OCI-LY1 (cell line): ENCODE data around the gene PCBP2.

Experiments used
- H2AFZ ChIP-seq: fragments of 200-600 bp; sonication (generic), shearing (Covaris generic); 2 replicates; pipeline ENCODE4 v1.6.0; 2014; ENCODE audit warnings: antibody characterized with exemption, mild to moderate bottlenecking, low read length
- H3F3A ChIP-seq: fragments of 200-600 bp; sonication (generic), shearing (Covaris generic); 2 replicates; pipeline ENCODE4 v1.6.0; 2014; ENCODE audit warnings: mild to moderate bottlenecking, antibody characterized with exemption, low read length, moderate library complexity; ENCODE audit not compliant: insufficient read depth
- H3K27ac ChIP-seq: fragments of 200-600 bp; sonication (generic); 2 replicates; pipeline ENCODE4 v1.5.1; 2014; ENCODE audit warnings: low read length, mixed run types, mild to moderate bottlenecking, low read depth; ENCODE audit not compliant: poor library complexity, severe bottlenecking
- H3K27me3 ChIP-seq: fragments of 200-600 bp; sonication (generic); 2 replicates; pipeline ENCODE4 v1.6.0; 2014; ENCODE audit warnings: antibody characterized with exemption, mild to moderate bottlenecking, low read length, moderate library complexity; ENCODE audit not compliant: insufficient read depth
- H3K36me3 ChIP-seq: fragments of 200-600 bp; sonication (generic); 2 replicates; pipeline ENCODE4 v1.6.1; 2014; ENCODE audit warnings: mild to moderate bottlenecking, antibody characterized with exemption, low read length, moderate library complexity, mixed read lengths; ENCODE audit not compliant: insufficient read depth
- H3K4me1 ChIP-seq: fragments of 200-600 bp; sonication (generic); 2 replicates; pipeline ENCODE4 v1.5.1; 2014; ENCODE audit warnings: mild to moderate bottlenecking, low read length, moderate library complexity; ENCODE audit not compliant: insufficient read depth, severe bottlenecking
- H3K4me2 ChIP-seq: fragments of 200-600 bp; sonication (generic), shearing (Covaris generic); 2 replicates; pipeline ENCODE4 v1.6.1; 2014; ENCODE audit warnings: low read length
- H3K4me3 ChIP-seq: fragments of 200-600 bp; sonication (generic); 2 replicates; pipeline ENCODE4 v1.5.1; 2014; ENCODE audit warnings: low read length, low read depth, mild to moderate bottlenecking, mixed read lengths; ENCODE audit not compliant: poor library complexity, severe bottlenecking
- H3K79me2 ChIP-seq: fragments of 200-600 bp; shearing (Covaris generic); 2 replicates; pipeline ENCODE4 v1.6.1; 2016; ENCODE audit warnings: mixed run types, low read length, mixed read lengths; ENCODE audit not compliant: insufficient read depth
- H3K9ac ChIP-seq: fragments of 200-600 bp; sonication (generic), shearing (Covaris generic); 2 replicates; pipeline ENCODE4 v1.6.1; 2014; ENCODE audit warnings: mild to moderate bottlenecking, low read length, mixed read lengths
- H3K9me2 ChIP-seq: fragments of 200-600 bp; sonication (generic), shearing (Covaris generic); 2 replicates; pipeline ENCODE4 v1.6.1; 2014; ENCODE audit warnings: low read depth, mild to moderate bottlenecking, low read length, mixed read lengths
- H3K9me3 ChIP-seq: fragments of 200-600 bp; shearing (Covaris generic); 2 replicates; pipeline ENCODE4 v1.6.1; 2014; ENCODE audit warnings: low read length, mixed read lengths
- H4K20me1 ChIP-seq: fragments of 200-600 bp; sonication (generic), shearing (Covaris generic); 2 replicates; pipeline ENCODE4 v1.6.0; 2016; ENCODE audit warnings: mild to moderate bottlenecking, low read length; ENCODE audit not compliant: insufficient read depth
- CTCF ChIP-seq: fragments of 200-600 bp; sonication (generic), shearing (Covaris generic); IDR thresholded peaks from 2 replicates; pipeline ENCODE4 v1.5.1; 2017; ENCODE audit warnings: mild to moderate bottlenecking, antibody characterized with exemption, low read length, moderate library complexity, mixed read lengths
- EZH2 ChIP-seq: fragments of 200-600 bp; sonication (generic), shearing (Covaris generic); IDR thresholded peaks from 2 replicates; pipeline ENCODE4 v1.8.0; 2017; ENCODE audit warnings: borderline replicate concordance, mixed run types, mild to moderate bottlenecking, antibody characterized with exemption, low read length, moderate library complexity, mixed read lengths

Gene PCBP2

GRCh38 chr12:53467082-53467481 is 15.2 kb downstream of the PCBP2 start:
- Histone ChIP-seq H3K27ac (no peak overlapping the region), H3K79me2 (no peaks in the 10 kb centered on the region), H3K27me3 (no peaks in the 10 kb centered on the region), H3F3A (0 out of 2 replicates have a peak, but pooled peaks cover 1% of the 10 kb centered on the region), H4K20me1 (no peaks in the 10 kb centered on the region), H3K4me1 (no peaks in the 10 kb centered on the region), H3K9me3 (no peaks in the 10 kb centered on the region), H3K4me2 (no peak overlapping the region), H3K9me2 (no peaks in the 10 kb centered on the region), H3K36me3 (peaks cover 98% of the 10 kb centered on the region), H2AFZ (no peak overlapping the region), H3K9ac (no peak overlapping the region), H3K4me3 (no peak overlapping the region)
- no peak for TF ChIP-seq CTCF
- TF ChIP-seq EZH2, result no peak

GRCh38 chr12:53467880-53468279 is 16.0 kb downstream of the PCBP2 start:
- Histone ChIP-seq H3K9ac (no peak overlapping the region), H3K27me3 (no peaks in the 10 kb centered on the region), H3K36me3 (peaks cover 98% of the 10 kb centered on the region), H3K4me2 (no peak overlapping the region), H3K79me2 (0 out of 2 replicates have a peak, but pooled peaks cover 2% of the 10 kb centered on the region), H2AFZ (no peak overlapping the region), H3K9me2 (no peaks in the 10 kb centered on the region), H4K20me1 (no peaks in the 10 kb centered on the region), H3K27ac (no peak overlapping the region), H3K4me1 (no peaks in the 10 kb centered on the region), H3K9me3 (no peaks in the 10 kb centered on the region), H3F3A (0 out of 2 replicates have a peak, but pooled peaks cover 4% of the 10 kb centered on the region), H3K4me3 (no peak overlapping the region)
- no peak for TF ChIP-seq EZH2
- TF ChIP-seq CTCF, result no peak

GRCh38 chr12:53468282-53468681 is 16.4 kb downstream of the PCBP2 start:
- H3K9me3 ChIP-seq, result no peaks in the 10 kb centered on the region
- no peaks in the 10 kb centered on the region for H3K4me1 ChIP-seq
- no peaks in the 10 kb centered on the region for H3K9me2 ChIP-seq
- no peak overlapping the region for H3K4me3 ChIP-seq
- H3F3A ChIP-seq, result 0 out of 2 replicates have a peak, but pooled peaks cover 4% of the 10 kb centered on the region
- H3K9ac ChIP-seq, result no peak overlapping the region
- TF ChIP-seq CTCF (no peak), EZH2 (no peak)
- H3K27me3 ChIP-seq, result no peaks in the 10 kb centered on the region
- no peak overlapping the region for H3K27ac ChIP-seq
- 0 out of 2 replicates have a peak, but pooled peaks cover 2% of the 10 kb centered on the region for H3K79me2 ChIP-seq
- peaks cover 98% of the 10 kb centered on the region for H3K36me3 ChIP-seq
- H4K20me1 ChIP-seq, result no peaks in the 10 kb centered on the region
- no peak overlapping the region for H3K4me2 ChIP-seq
- no peak overlapping the region for H2AFZ ChIP-seq
